H1 (cell line): Measurements from ENCODE around the gene ZNF48. TPM values are rescaled to one million over a fixed set of nuclear protein-coding genes. Genes with fewer than 3 reads are reported as not detected.

Experiments
- CTCF ChIA-PET: fragments of 300-600 bp; sonication (Branson Sonifier 250); formaldehyde crosslinking; loops from one replicate; lab custom pipeline; 2021; ENCODE audit not compliant: partially characterized antibody; lab: Charles Lee
- POLR2A ChIA-PET: fragments of 300-600 bp; sonication (Branson Sonifier 250); formaldehyde crosslinking; loops from one replicate; lab custom pipeline; 2021; ENCODE audit warnings: inconsistent platforms; ENCODE audit not compliant: partially characterized antibody; lab: Charles Lee
- DNase-seq, 2 experiments: peaks; one replicate each; pipeline versions ENCODE4 v3.0.0 to v3.0.0-alpha.2; 2010 to 2022; ENCODE audit warnings: low spot score in 2 of 2, low read depth in 1 of 2, mixed read lengths in 1 of 2
- FAIRE-seq: peaks from 2 replicates; lab custom pipeline; 2011; peaks lifted over from hg19 to GRCh38; lab: Jason Lieb, UNC
- H2AFZ ChIP-seq: 2 replicates; pipeline ENCODE4 v1.8.1; 2012; ENCODE audit warnings: low read length, inconsistent platforms
- H2AK5ac ChIP-seq: 2 replicates; pipeline ENCODE4 v1.6.1; 2013; ENCODE audit warnings: low read depth, low read length
- H2BK120ac ChIP-seq: replicated peaks from 2 replicates; pipeline ENCODE3; 2013; ENCODE audit warnings: low read depth, low read length, inconsistent platforms
- H2BK12ac ChIP-seq: 2 replicates; pipeline ENCODE4 v1.6.1; 2013; ENCODE audit warnings: low read depth, low read length
- H2BK15ac ChIP-seq: 2 replicates; pipeline ENCODE4 v1.6.1; 2013; ENCODE audit warnings: low read length
- H2BK20ac ChIP-seq: 2 replicates; pipeline ENCODE4 v1.6.1; 2013; ENCODE audit warnings: low read length
- H2BK5ac ChIP-seq: 2 replicates; pipeline ENCODE4 v1.6.1; 2013; ENCODE audit warnings: low read depth, low read length
- H3K14ac ChIP-seq: 2 replicates; pipeline ENCODE4 v1.6.1; 2013; ENCODE audit warnings: inconsistent platforms; ENCODE audit not compliant: insufficient read length
- H3K18ac ChIP-seq: 2 replicates; pipeline ENCODE4 v1.6.1; 2013; ENCODE audit warnings: low read length; ENCODE audit errors: extremely low read depth
- H3K23ac ChIP-seq: 2 replicates; pipeline ENCODE4 v1.6.1; 2013; ENCODE audit warnings: inconsistent platforms; ENCODE audit not compliant: insufficient read length
- H3K23me2 ChIP-seq: 2 replicates; pipeline ENCODE4 v1.6.1; 2013; ENCODE audit warnings: low read depth, low read length
- H3K27ac ChIP-seq: 2 replicates; pipeline ENCODE4 v1.6.1; 2011; ENCODE audit warnings: low read depth, low read length, inconsistent platforms
- H3K27me3 ChIP-seq, 4 experiments: replicated peaks in 1 of 4; 1 replicate in 1 of 4; 2 replicates in 3 of 4; pipeline versions ENCODE4 v1.6.1 to v1.8.1; 2011 to 2013; ENCODE audit warnings: low read length in 3 of 4, mild to moderate bottlenecking in 3 of 4, inconsistent platforms in 2 of 4, mixed read lengths in 2 of 4, moderate library complexity in 1 of 4; ENCODE audit not compliant: control insufficient read depth in 3 of 4, insufficient read depth in 3 of 4; ENCODE audit errors: extremely low read depth in 1 of 4
- H3K36me3 ChIP-seq, 4 experiments: 2 replicates each; pipeline versions ENCODE4 v1.6.1 to v1.8.1; 2011 to 2013; ENCODE audit warnings: mild to moderate bottlenecking in 4 of 4, low read length in 3 of 4, moderate library complexity in 2 of 4, control low read depth in 1 of 4, inconsistent platforms in 1 of 4; ENCODE audit not compliant: insufficient read depth in 4 of 4, control insufficient read depth in 2 of 4
- H3K4ac ChIP-seq: replicated peaks from 2 replicates; pipeline ENCODE3; 2013; ENCODE audit warnings: low read length, low read depth, mixed read lengths, inconsistent platforms; ENCODE audit not compliant: insufficient read length
- H3K4me1 ChIP-seq, 4 experiments: replicated peaks in 1 of 4; 1 replicate in 1 of 4; 2 replicates in 3 of 4; pipeline versions ENCODE4 v1.6.1 to v1.8.1; 2011 to 2013; ENCODE audit warnings: low read length in 3 of 4, inconsistent platforms in 2 of 4, mixed read lengths in 1 of 4; ENCODE audit not compliant: insufficient read depth in 4 of 4, control insufficient read depth in 3 of 4
- H3K4me2 ChIP-seq, 2 experiments: 2 replicates each; pipeline versions ENCODE4 v1.6.1 to v1.8.1; 2011 to 2013; ENCODE audit warnings: low read depth in 2 of 2, low read length in 2 of 2, control low read depth in 1 of 2, inconsistent platforms in 1 of 2, mild to moderate bottlenecking in 1 of 2; ENCODE audit not compliant: insufficient read depth in 1 of 2
- H3K4me3 ChIP-seq, 4 experiments: fragments of 200-600, 300-600 bp in 1 of 4; sonication (generic), shearing (Covaris generic), sonication (Bioruptor Twin) in 1 of 4; 2 replicates each; pipeline versions ENCODE4 v1.5.1 to v1.8.1; 2011 to 2016; ENCODE audit warnings: low read length in 4 of 4, low read depth in 3 of 4, control low read depth in 2 of 4, inconsistent platforms in 2 of 4, mild to moderate bottlenecking in 2 of 4, mixed read lengths in 1 of 4, moderate library complexity in 1 of 4; ENCODE audit not compliant: insufficient read depth in 2 of 4; ENCODE audit errors: extremely low read depth in 1 of 4
- H3K56ac ChIP-seq: replicated peaks from 2 replicates; pipeline ENCODE3; 2013; ENCODE audit warnings: low read depth, mild to moderate bottlenecking, mixed read lengths, low read length, inconsistent platforms; ENCODE audit not compliant: insufficient read length
- H3K79me1 ChIP-seq: 2 replicates; pipeline ENCODE4 v1.6.1; 2013; ENCODE audit warnings: low read depth, low read length, control low read depth
- H3K79me2 ChIP-seq, 2 experiments: 2 replicates each; pipeline versions ENCODE4 v1.6.1 to v1.8.1; 2012 to 2013; ENCODE audit warnings: low read length in 2 of 2, mild to moderate bottlenecking in 2 of 2, inconsistent platforms in 1 of 2; ENCODE audit not compliant: insufficient read depth in 2 of 2, control insufficient read depth in 1 of 2
- H3K9ac ChIP-seq, 4 experiments: replicated peaks in 1 of 4; 1 replicate in 1 of 4; 2 replicates in 3 of 4; pipeline versions ENCODE4 v1.6.1 to v1.8.1; 2011 to 2013; ENCODE audit warnings: low read depth in 3 of 4, low read length in 3 of 4, control low read depth in 2 of 4, mild to moderate bottlenecking in 2 of 4, moderate library complexity in 2 of 4, inconsistent platforms in 1 of 4; ENCODE audit errors: extremely low read depth in 1 of 4
- H3K9me3 ChIP-seq, 2 experiments: 2 replicates each; pipeline versions ENCODE4 v1.6.1 to v1.8.1; 2012 to 2013; ENCODE audit warnings: mild to moderate bottlenecking in 2 of 2, moderate library complexity in 2 of 2, control low read depth in 1 of 2, inconsistent platforms in 1 of 2, low read depth in 1 of 2, low read length in 1 of 2, mixed read lengths in 1 of 2; ENCODE audit not compliant: insufficient read depth in 2 of 2
- H4K20me1 ChIP-seq, 2 experiments: replicated peaks in 1 of 2; 2 replicates each; pipeline versions ENCODE3 to v1.8.1; 2011 to 2013; ENCODE audit warnings: inconsistent platforms in 2 of 2, low read length in 2 of 2, mild to moderate bottlenecking in 1 of 2; ENCODE audit not compliant: insufficient read depth in 2 of 2, control insufficient read depth in 1 of 2
- H4K5ac ChIP-seq: 2 replicates; pipeline ENCODE4 v1.6.1; 2013; ENCODE audit warnings: low read length, low read depth, mixed read lengths, inconsistent platforms; ENCODE audit not compliant: insufficient read length
- H4K8ac ChIP-seq: 2 replicates; pipeline ENCODE4 v1.8.0; 2013; ENCODE audit warnings: mild to moderate bottlenecking, moderate library complexity, low read length, inconsistent platforms; ENCODE audit not compliant: insufficient read depth; ENCODE audit errors: extremely low read depth
- H4K91ac ChIP-seq: replicated peaks from 2 replicates; pipeline ENCODE3; 2013; ENCODE audit warnings: low read length, mixed read lengths, inconsistent platforms; ENCODE audit not compliant: insufficient read length
- ATF3 ChIP-seq: IDR thresholded peaks from 2 replicates; pipeline ENCODE4 v1.6.1; 2011; ENCODE audit warnings: low read depth, mild to moderate bottlenecking, low read length; ENCODE audit not compliant: insufficient read depth
- CTBP2 ChIP-seq: IDR thresholded peaks from 2 replicates; pipeline ENCODE4 v1.7.0; 2011; ENCODE audit warnings: borderline replicate concordance, mild to moderate bottlenecking, moderate library complexity, mixed read lengths, low read length; ENCODE audit not compliant: insufficient read depth, insufficient read length
- EGR1 ChIP-seq: IDR thresholded peaks from 2 replicates; pipeline ENCODE4 v1.6.1; 2011; ENCODE audit warnings: low read depth, low read length, borderline replicate concordance
- GTF2F1 ChIP-seq: IDR thresholded peaks from 2 replicates; pipeline ENCODE4 v1.6.1; 2012; ENCODE audit warnings: low read depth, low read length, improper control_type of control experiment, borderline replicate concordance
- HDAC6 ChIP-seq: IDR thresholded peaks from one replicate; pipeline ENCODE4 v1.7.1; 2012; ENCODE audit warnings: low read depth, mild to moderate bottlenecking, inconsistent platforms, low read length, moderate library complexity
- MAX ChIP-seq: IDR thresholded peaks from 2 replicates; pipeline ENCODE4 v1.6.1; 2012; ENCODE audit warnings: inconsistent platforms
- RXRA ChIP-seq: IDR thresholded peaks from 2 replicates; pipeline ENCODE4 v1.6.1; 2011; ENCODE audit warnings: low read depth, mild to moderate bottlenecking, low read length, moderate library complexity; ENCODE audit not compliant: insufficient read depth
- TCF12 ChIP-seq: IDR thresholded peaks from 2 replicates; pipeline ENCODE4 v1.6.1; 2011; ENCODE audit warnings: low read depth, mild to moderate bottlenecking, low read length
- ZNF274 ChIP-seq: IDR thresholded peaks from 2 replicates; pipeline ENCODE4 v1.7.0; 2012; ENCODE audit warnings: low read length, borderline replicate concordance; ENCODE audit errors: extremely low read depth
- WGBS, 2 experiments: shearing (Covaris generic) in 1 of 2; methylation state at CpG; one replicate each; pipeline versions ENCODE4 v1.1.6 to v1.1.7; 2013 to 2015; ENCODE audit warnings: low lambda C conversion rate in 2 of 2, mixed read lengths in 2 of 2, inconsistent platforms in 1 of 2, low coverage in 1 of 2, missing lambda C conversion rate in 1 of 2; ENCODE audit not compliant: insufficient replicate concordance in 2 of 2, insufficient coverage in 1 of 2, insufficient read length in 1 of 2; ENCODE audit errors: extremely low coverage in 1 of 2, missing lambda C conversion rate in 1 of 2; 5-methylcytosine and 5-hydroxymethylcytosine counted together
- polyA plus RNA-seq, 7 experiments: library from polyadenylated mRNA; depleted of rRNA in 3 of 7; stranded (reverse) in 5 of 7; unstranded in 2 of 7; fragments of >200 nt in 5 of 7; fragments of 200-250 nt in 2 of 7; gene quantifications; 1 replicate in 5 of 7; 2 replicates in 1 of 7; 4 replicates in 1 of 7; pipeline versions ENCODE4 v1.2.1 to v1.2.3, GENCODE V29; 2011 to 2013; ENCODE audit warnings: missing spikeins in 2 of 7, mixed read lengths in 2 of 7
- total RNA-seq: library from RNA; stranded (reverse); fragmentation: NEBNext Ultra II Directional; extraction: Animal tissue kit (Norgen Biotek cat#: 25700); gene quantifications from 2 replicates; pipeline ENCODE4 v1.2.1, GENCODE V29; 2021

ZNF48 gene
- total and polyA plus RNA-seq, 2 of the 8 experiments (the other 6 are each of a cell fraction or from before 2014, with no cell fraction given), result 30.4 to 41.2 TPM

DNA sequence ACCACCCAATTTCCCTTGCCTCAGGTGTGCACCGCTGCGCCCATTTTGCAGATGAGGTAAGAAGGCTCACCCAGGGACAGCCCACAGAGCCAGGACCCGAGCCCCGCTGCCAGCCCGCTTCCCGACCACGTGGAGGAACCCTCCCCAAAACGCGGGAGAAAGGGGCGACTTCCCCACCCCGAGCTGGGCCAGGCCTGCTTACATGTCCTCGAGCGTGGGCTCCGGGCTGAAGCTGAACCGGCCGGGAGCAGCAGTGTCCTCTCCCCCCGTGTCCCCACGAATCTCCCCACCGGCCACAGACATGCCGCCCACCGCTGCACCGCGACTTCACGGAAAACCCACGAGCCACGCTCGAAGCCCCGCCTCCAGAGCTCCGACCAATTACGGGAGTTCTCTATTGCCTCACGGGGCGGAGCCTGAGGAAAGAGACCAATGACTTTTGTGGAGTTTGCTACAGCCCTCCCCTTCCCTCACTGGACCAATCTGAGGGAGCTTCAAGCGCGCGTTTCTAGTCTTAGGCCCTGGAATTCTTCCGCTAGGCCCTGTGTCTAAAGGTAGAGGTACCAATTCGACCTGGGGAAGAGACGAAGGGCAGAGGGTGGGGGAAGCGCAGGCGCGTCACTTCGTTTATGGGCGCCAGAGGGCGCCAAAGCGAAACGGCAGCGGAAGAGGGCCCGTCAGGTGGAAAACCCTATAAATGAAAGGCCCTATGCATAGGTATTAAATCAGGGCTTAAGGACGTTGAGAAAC, 34.6 kb downstream of the ZNF48 start, which contains the start of gene DCTPP1:
TSS of gene DCTPP1 (minus strand) at position 353 of the 750 bp plus-strand sequence. CDS start at position 303, 50 bp downstream.
- Histone ChIP-seq H3K27me3 (no peaks in the 10 kb centered on the region), H2BK12ac (peak within 1 kb of the TSS; percentile 76), H4K5ac (peak within 1 kb of the TSS; percentile 16), H4K91ac (peak within 1 kb of the TSS; percentile 25), H2AK5ac (no peak within 1 kb of the TSS; the same call in 1 of the 2 replicates), H3K9ac (peak within 1 kb of the TSS; percentile 24 to 60 (median 46); a peak in 6 of 7 replicates), H3K9me3 (no peaks in the 10 kb centered on the region), H3K56ac (no peak within 1 kb of the TSS), H2BK120ac (no peak within 1 kb of the TSS), H3K36me3 (peaks cover 8 to 14% (median 9%) of the 10 kb centered on the region in 4 experiments; a peak in 7 of 8 replicates), H3K79me2 (peaks cover 0 to 23% of the 10 kb centered on the region in 2 experiments; a peak in 2 of 4 replicates), H3K27ac (peak within 1 kb of the TSS; percentile 34; the same call in 1 of the 2 replicates), H3K18ac (peak within 1 kb of the TSS; percentile 62), H4K20me1 (peaks cover 2% of the 10 kb centered on the region in 2 experiments), H2BK5ac (peak within 1 kb of the TSS; percentile 67; the same call in 1 of the 2 replicates), H3K4me2 (peak within 1 kb of the TSS; percentile 55 to 83), H4K8ac (peak within 1 kb of the TSS; percentile 91; the same call in 1 of the 2 replicates), H2BK15ac (peak within 1 kb of the TSS; percentile 81), H3K4me3 (peak within 1 kb of the TSS; percentile 63 to 85 (median 80)), H3K23me2 (peaks cover 7% of the 10 kb centered on the region; the same call in 1 of the 2 replicates), H3K14ac (no peak within 1 kb of the TSS), H2BK20ac (no peak within 1 kb of the TSS), H3K4me1 (peaks cover 0 to 6% (median 4%) of the 10 kb centered on the region in 4 experiments; a peak in 4 of 7 replicates), H3K4ac (peak within 1 kb of the TSS; percentile 16), H3K23ac (no peak within 1 kb of the TSS), H2AFZ (peak within 1 kb of the TSS; percentile 93), H3K79me1 (peaks cover 3% of the 10 kb centered on the region; the same call in 1 of the 2 replicates)
- WGBS, 2 experiments, result 3% methylated on average over 49 of the region's 49 CpGs; no CpG with 5 or more reads in 1 of the 2 experiments
- ChIA-PET CTCF (interaction anchor here (0.6 to 2.5 kb wide), 42 partner anchors 12 to 484 kb away, joined by 3 to 17 read pairs (median 5); partner anchors contain the start of genes ZNF689, ZNF747, ZNF764 and ZNF771), POLR2A (interaction anchor here (0.5 to 2.3 kb wide), 18 partner anchors 12 to 226 kb away, joined by 3 to 15 read pairs (median 4); partner anchors contain the start of genes ZNF48, ZNF688, ZNF689 and ZNF747)
- DNase-seq (peak; percentile 87 to 96), FAIRE-seq (peak; percentile 90)
- TF ChIP-seq CTBP2 (no peak), EGR1 (no peak), ZNF274 (no peak), GTF2F1 (peak; percentile 50; the same call in 1 of the 2 replicates), TCF12 (peak; percentile 28; the same call in 1 of the 2 replicates), ATF3 (peak; percentile 20; the same call in 1 of the 2 replicates), MAX (peak; percentile 92), RXRA (no peak), HDAC6 (no peak)
